ENCODE data around the gene CRIP1.

CRIP1 gene, protein sequence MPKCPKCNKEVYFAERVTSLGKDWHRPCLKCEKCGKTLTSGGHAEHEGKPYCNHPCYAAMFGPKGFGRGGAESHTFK

DNA sequence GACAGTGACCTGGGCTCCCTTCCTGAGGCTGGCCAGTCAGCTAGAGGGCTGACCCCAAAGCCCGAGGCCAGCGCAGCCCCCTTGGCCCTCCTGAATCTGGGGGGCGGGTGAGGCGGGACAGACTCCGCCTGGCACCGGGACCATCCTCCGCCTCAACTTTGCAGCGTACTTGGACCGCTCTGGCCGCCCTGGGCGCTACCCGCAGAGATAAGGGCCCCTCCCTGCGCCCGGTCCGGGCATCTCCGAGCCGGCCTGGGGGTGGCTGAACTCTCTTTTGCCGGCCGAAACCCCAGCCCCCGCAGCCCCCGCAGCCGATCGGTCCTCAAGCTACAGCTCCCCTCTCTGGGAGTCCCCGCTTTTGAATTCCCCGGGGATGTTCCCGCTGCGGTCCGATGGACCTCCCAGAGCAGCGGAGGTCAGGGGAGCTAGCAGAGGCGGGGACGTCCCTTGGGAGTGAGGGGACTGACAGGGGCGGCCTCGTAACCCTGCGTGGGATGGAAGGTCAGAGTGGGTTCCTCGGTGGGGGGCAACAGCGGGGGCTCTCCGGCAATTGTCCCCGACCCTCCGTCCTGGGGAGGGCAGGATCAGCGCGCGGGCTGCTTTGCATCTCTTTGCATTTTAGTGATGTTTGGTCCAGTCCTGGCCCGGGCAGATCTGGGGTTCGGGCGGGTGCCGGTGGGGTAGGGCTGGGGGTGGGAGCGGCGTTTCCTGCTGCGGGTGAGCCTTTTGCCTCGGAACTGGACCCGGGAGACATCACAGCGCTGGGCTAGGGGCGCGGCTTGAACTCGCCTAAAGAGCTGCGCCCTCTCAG lies at the start of gene CRIP1:
Gene CRIP1, plus strand, starts transcription at position 724 of the 811 bp plus-strand sequence. CDS start 374 bp downstream, outside the sequence.
- DNase-seq, result no peak

DNA sequence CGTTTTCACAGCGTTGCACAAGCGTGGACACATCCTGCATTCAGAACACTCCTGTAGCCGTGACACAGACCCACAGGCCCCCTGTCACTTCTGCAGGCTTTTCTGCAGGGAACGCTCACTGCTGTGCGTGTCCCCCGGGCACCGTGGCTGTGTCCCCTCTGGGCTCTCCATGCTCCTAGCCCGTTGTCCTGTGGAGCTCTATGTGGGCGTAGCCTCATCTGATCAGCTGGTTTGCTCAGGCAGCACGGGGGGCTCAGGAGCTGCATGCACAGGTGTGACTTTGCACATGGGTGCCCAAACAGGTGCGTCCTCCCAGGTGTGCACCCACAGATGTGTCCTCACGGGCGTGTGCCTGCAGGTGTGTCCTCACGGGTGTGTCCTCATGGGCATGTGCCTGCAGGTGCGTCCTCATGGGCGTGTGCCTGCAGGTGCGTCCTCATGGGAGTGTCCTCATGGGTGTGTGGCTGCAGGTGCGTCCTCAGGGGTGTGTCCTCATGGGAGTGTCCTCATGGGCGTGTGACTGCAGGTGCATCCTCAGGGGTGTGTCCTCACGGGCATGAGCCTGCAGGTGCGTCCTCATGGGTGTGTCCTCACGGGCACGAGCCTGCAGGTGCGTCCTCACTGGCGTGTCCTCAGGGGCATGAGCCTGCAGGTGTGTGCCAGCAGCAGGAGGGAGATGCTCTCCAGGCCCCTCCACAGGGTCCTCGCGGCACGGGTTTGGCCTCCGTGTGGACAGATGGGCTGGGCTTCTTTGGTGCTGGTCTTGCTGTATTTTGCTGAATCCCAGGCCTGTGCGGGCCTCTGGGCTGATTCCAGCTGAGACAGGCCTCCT lies 49.6 kb upstream of the CRIP1 start:
- DNase-seq, result no peak

DNA sequence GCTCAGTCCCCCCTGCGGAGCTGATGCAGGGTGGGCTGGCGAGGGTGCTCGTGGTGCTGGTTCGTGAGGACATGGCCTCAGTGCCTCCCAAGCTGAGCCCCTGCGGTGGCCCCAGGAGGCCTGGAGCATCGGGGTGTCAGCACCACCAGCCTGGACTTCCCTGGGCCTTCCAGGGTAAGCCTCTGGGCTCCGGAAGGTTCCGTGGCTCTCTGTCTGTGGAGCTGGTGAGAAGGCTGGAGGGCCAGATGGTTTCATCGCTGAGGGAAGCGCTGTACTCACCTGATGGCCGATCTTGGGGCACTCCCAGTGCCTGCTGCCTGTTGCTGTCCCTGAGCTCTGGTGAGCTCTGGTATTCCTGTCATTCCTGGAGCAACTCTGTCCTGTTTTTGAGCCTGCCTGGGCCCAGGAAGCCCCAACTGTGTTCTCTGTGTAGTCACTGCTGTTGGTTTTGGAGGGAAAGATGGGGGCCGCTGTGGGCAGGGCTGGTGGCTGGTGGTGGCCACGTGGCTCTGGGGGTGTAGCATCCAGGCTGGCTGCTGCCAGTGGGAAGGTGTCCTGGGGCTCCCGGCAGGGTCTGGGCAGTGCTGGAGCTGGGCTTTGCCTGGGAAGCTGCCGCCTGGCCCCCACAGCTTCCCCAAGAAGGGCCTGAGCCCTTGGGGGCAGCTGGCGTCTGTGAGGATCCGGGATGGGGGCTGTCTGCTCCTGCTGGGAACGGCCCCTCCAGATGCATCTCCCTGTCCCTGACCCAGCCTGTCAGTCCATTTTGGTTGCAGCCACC lies 48.8 kb upstream of the CRIP1 start:
- DNase-seq, result no peak

DNA sequence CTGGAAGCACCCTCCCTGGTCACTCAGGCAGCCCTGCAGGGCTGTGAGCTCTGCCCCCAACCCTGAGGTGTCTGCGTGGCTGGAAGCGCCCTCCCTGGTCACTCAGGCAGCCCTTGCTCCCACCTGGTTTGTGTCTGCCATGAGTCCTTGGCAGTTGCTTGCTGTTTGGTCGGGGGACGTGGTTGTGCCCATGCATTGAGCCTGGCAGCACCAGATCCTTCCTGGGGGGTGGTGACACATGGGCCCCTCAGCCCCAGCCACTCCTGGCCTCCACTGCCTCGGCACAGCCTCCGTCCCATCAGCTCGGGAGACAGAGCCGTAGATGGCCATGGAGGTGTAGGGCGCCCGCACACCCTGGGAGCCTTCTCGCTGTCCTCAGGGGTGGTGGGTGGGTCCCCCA lies 47.5 kb upstream of the CRIP1 start:
- no peak for DNase-seq

DNA sequence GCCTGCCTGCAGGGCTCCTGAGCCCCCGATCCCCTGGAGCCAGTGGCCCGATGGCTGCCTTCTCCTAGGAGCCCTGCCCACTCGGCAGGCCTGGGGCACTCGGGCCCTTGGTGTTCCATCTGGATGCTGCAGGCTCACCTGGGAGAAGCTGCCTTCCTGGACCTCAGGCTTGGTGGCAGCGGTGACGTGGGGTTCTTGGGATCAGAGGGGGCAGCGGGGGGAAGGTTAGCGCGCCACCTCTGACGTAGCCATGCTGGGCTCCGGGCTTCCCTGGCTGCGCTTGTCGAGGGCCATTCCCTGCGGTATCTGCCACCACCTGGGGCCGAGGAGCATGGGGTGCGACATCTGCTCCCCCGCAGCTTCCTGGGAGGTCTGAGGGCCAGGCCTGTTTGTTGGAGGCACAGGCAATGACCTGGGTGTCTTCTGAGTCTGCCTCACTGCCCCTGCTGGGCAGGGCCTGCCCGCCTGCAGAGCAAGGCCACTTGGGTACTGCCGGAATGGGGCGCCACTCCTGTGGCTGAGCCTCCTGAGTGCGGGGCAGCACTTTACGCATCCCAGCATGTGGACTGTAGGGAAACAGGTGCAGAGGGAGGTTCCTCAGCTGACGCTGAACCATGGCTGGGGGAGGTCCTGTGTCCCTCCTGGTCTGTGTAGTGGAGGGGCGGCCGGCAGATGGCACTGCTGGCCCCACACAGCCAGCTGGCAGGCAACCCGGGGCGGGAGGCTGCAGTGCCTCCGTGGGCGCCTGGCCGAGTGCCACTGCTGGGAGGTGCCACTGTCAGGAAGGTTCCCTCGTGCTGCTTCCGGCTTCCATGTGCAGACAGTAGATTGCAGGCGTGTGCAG lies 46.8 kb upstream of the CRIP1 start:
- peak in 12 of 58 donors; percentile 5 to 57 (median 31) for DNase-seq

DNA sequence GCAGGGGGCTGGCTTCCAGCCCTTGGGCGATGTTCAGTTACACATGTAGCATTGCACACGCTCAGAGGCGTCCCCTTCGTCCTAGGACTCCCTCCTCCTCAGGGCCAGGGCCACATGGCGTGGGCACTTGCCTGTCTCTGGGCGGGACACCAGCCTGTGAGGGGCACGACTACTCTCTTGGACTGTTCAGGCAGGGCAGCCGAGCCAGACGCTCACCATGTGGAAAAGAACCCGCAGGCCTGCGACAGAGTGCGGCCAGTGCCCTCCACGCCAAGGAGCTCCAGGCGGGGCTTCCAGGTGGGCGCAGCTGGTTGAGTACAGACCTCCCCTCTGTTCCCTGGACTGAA lies 46.2 kb upstream of the CRIP1 start:
- DNase-seq, result no peak

DNA sequence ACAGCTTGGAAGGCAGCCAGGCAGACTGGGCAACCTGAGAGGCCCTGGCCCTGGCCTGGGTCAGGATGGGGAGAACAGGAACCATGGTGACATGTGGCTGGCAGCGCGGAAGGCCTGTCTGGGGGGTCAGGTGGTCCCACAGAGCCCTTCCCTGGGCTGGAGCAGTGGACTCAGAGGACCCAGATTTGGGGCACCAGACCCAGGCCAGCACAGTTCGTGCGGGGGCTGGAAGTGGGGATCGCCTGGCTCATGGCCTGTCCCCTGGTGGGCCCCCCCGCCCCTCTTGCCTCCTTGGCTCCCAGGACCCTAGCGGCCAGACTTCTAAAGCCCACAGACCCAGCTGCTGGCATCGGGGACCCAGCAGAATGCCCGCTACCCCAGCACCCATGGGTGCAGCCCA lies 45.7 kb upstream of the CRIP1 start:
- no peak for DNase-seq

DNA sequence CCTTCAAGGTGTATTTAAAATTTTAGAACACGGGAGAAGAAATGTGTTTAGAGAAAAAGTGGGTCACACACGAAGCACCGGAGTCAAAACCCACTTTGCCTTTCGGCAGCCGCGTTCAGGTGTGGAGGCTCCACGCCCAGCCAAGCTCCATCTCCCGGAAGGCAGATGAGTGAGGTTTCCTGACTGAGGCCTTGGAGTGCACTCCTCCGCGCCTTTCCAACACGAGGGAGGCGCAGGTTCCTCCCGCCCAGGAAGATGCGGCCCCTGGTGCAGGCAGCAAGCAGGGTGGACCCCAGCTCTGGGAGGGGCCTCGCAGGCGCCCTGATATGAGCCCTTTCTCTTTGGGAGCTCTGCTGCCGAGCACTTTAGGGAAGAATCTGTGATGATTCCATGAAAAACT lies 44.6 kb upstream of the CRIP1 start:
- DNase-seq, result no peak

DNA sequence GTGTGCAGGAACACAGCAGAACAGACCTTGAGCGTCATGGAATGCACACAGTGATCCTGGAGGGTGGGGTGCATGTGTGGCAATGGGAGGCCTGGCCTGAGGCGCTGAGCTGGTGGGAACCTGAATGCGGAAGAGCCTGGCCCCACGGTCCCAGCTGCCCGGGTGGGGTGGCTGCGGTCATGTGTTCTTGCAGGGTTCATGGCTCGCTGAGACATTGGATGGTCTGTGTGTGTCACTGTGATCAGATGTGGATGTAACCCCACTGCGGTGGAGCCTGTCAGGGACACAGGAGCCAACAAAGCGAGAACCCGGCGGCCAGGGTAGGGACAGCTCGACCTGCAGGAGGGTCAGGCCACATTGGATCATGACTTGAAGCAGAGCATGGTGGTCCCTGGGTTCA lies 43.9 kb upstream of the CRIP1 start:
- DNase-seq, result no peak

DNA sequence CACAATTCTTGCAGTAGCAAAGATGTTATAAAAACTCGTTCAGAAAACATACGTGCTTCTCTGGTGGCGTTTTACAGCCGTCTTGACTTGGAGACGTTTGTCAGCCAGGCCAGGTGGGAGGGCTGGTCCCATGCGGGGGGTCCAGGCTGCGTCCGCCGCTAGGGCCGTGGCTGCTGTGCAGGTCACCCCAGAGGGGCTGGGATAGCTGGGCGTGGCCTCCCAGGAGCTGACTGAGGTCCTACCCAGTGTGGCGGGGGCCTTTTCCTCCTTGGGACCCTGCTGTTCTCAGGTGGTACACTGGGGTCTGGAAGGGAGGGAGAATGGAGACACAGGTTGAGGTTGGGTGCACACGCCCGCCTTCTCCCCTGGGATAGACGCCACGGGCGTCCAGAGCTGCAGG lies 41.8 kb upstream of the CRIP1 start:
- no peak for DNase-seq

DNA sequence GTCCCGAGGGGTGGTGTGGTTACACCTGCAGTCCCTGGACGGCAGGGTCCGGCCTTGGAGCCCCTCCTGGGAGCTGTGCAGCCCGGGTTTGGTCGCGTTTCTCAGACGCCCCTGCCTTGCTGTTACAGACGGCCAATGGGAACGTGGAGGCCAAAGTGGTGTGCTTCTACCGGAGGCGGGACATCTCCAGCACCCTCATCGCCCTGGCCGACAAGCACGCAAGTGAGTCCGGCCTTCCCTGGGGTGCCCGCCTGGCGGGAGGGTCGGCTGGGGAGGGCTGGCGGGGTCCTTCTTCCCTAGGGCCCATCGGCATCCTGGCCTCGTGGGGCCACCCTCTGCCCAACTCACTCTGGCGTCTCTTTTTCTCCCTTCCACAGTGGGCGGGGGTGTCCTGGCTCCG lies 41.4 kb upstream of the CRIP1 start:
- no peak for DNase-seq

DNA sequence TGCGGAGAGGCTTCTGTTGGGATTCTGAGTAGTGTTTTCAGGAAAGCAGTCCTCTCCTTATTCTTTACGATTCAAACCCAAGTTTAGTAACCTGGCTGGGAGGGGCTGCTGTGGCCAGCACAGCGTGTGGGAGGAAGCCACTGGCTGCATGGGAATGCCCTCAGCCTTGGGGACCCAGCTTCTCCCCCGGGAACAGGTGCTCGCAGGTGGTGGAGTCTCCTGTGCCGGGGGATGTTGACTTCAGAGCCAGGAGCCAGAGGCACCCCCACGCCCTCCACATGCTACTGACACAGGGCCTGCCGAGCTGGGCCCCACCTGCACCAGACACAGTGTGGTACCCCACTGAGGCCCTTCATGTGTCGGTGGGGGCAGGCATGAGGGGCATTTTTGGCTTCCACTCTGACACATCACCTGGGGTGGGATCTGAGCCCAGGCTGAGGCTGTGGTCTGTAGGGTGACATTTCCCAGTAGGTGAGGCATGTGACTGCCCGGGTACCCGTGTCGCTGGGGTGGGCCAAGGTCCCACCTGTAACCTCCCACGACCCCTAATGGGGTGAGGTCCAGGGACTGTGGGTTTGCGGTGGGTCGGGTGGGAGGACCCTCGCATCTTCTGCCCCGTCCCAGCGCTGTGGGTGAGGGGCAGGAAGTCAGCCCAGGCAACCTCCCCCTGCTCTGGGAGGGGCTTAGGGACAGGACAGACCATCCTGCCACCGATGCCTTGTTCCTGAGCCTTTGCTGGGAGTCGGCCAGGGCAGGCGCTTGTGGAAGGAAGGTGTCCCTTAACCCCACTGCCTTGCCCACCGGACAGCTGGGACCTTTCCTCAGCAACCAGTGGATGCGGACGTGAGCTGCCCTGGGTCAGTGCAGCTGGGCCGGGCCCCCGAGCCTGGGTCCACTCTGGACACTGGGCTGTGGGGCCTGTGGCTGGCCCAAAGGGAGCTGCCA lies 40.5 kb upstream of the CRIP1 start:
- DNase-seq, result no peak

DNA sequence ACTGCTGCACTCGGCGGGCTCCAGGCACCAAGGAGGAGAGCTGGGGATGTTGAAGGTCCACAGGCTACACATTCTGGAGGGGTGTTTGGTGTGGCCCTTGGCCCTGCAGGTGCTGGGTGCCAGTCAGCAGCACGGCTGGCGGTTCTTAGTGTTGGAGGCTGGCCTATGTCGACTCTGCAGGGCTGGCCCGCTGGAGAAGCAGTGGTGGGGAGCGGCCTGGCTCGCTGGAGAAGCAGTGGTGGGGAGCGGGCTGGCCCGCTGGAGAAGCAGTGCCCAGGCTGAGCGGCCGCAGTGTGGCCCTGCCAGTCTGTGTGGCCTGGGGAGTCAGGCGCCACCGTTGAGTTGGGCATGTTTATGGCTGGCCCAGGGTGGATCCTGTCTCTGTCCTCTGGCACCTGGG lies 39.7 kb upstream of the CRIP1 start:
- DNase-seq, result no peak

DNA sequence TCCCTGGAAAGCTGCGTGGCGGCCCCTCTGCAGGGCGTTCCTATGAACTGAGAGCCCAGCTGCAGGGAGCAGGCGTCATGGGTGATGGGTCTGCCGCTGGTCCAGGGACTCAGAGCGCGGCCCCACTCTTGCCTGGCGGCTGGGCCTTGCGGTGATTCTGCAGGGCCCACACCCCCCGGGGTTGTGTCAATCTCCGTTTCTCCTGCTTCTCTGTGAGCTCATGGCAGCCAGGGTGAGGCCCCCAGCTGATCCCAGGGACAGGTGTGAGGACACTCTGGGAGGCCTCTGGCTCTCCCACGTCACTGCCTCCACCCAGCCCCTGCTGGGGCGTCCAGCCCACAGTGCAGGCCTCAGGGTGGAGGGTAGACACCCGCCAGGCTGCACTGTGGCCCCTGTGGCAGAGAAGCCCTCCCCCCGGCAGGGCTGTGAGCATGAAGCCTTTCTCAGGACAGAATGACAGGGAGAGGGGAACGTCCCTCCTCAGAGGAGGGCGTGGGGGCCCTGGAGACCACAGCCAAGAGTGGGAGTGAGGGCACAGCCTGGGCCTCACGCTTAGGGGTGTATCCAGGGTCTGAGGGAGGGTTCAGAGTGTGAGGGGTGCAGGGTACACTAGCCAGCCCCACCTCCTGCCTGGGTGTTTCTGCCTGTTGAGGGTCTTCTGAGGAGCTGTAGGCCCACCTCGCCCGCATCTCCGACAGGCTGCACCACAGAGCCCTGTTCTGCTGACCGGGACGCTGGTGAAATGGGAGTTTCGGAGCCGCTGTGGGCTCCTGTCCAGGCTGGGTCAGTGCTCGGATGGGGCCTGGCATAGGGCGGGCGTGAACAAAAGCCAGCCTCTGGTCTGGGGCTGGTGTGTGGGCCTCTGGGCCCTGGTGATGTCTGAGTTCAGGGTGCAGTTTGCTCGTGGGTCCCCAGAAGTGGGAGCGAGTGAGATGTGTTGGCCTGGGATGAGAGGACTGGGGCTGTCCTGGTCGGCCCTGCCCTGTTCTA lies 38.7 kb upstream of the CRIP1 start:
- no peak for DNase-seq

DNA sequence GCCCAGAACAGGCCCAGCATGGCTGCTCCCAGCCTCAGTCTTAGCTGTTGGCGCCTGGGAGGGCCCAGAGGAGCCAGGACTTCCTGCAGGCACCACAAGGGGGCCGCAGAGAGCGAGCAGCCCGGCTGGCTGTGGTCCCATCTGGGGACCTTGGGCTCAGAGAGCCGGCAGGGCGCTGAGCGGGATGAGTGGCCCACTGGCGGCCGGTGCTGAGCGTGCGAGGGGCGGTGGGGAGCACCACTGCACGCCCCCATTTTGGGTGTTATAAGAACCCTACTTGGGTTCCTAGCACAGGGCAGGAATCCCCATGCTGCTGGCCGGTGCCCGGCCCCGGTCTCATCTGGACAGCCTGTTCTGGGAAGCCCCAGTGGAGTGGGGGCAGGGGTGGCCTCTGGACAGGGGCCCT lies 38.0 kb upstream of the CRIP1 start:
- peak in 47 of 58 donors; percentile 19 to 75 (median 48) for DNase-seq

DNA sequence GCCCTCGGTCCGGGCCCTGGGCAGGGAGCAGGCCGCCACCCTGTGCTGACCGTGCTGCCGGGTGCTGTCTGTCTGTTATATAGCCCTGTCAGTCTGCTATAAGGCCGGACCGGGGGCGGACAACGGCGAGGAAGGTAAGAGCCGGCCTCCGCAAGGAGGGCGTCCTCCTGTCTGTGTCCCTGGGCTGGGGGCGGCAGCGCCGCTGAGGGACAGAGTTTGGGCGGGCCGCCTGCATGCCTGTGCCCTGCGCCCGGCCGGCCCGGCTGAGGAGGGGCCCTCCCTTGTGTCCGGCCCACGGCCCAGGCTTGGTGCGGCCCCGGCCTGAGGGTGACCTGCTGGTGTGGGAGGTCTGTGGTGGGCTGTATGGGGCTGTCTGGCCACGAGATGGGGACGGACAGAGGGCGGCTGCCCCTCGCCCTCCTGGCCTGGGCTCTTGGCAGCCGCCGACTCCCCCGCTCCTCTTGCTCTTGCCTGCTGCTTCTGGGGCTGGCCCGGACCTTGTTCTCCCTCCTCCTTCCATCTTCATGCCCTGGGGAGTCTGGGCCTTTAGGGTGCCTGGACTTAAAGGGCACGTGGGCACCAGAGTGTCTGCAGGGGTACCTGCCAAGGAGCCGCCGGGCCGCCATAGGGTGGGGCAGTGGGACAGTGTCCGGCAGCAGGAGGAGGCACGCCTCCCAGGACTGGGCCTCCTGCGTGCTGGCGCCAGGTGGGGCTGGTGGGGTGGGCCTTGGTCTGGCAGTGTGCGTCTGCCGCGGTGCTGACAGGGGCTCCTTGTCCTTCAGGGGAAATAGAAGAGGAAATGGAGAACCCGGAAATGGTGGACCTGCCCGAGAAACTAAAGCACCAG lies 37.2 kb upstream of the CRIP1 start:
- DNase-seq, result no peak

DNA sequence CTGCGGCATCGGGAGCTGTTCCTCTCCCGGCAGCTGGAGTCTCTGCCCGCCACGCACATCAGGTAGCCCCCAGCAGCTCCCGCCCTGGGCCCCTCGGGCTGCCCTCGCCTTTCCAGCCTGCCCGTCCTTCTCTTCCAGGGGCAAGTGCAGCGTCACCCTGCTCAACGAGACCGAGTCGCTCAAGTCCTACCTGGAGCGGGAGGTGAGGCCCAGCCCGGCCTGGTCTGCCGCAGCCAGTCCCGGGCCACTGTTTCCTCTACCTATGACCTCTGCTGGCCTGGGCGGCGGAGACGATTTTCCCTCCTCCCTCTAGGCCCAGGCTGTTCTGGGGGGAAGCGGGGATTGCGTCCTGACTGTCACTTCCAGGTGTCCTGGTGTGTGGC lies 36.6 kb upstream of the CRIP1 start:
- DNase-seq, result no peak

All from anterior cingulate cortex (tissue), 58 donors.